HG02642 (cell line): ENCODE data around the gene CLIP3.
A peak's percentile ranks its signal among the peaks of the same experiment; 100 is the strongest.
"Not testable (repeated sequence)": the region's sequence is repeated elsewhere in the genome, so short reads cannot be mapped to it uniquely, and the experiment has no call there.

ENCODE experiments used
- ATAC-seq: cut with Tn5 transposase; IDR thresholded peaks from one replicate; pipeline ENCODE4 v1.9.1; 2021; ENCODE audit warnings: mild to moderate bottlenecking; ENCODE audit not compliant: unreplicated experiment, poor library complexity

Gene CLIP3

GRCh38 chr19:36032251-36033104 lies at the start of gene CLIP3:
TSS of gene CLIP3 (minus strand) at chr19:36032873. CDS start at chr19:36032357, 516 bp downstream.
- no peak for ATAC-seq

GRCh38 chr19:36081894-36082293 lies 49.2 kb upstream of the CLIP3 start:
- no peak for ATAC-seq

GRCh38 chr19:36081385-36081784 lies 48.7 kb upstream of the CLIP3 start:
- ATAC-seq = no peak

GRCh38 chr19:36079389-36079945 lies 46.8 kb upstream of the CLIP3 start:
- no peak for ATAC-seq

GRCh38 chr19:36073121-36073876 lies 40.6 kb upstream of the CLIP3 start:
- ATAC-seq = no peak

GRCh38 chr19:36072081-36072480 lies 39.4 kb upstream of the CLIP3 start:
- no peak for ATAC-seq

- ATAC-seq = not testable (repeated sequence)
Measured at GRCh38 chr19:36068810-36069499, 36.3 kb upstream of the CLIP3 start.

- no peak for ATAC-seq
Measured at GRCh38 chr19:36067681-36068080, 35.0 kb upstream of the CLIP3 start.

GRCh38 chr19:36064826-36065225 lies 32.2 kb upstream of the CLIP3 start:
- ATAC-seq = no peak

- ATAC-seq = no peak
Measured at GRCh38 chr19:36061367-36061766, 28.7 kb upstream of the CLIP3 start.

- ATAC-seq = no peak
Measured at GRCh38 chr19:36060430-36060829, 27.8 kb upstream of the CLIP3 start.

- no peak for ATAC-seq
Measured at GRCh38 chr19:36059180-36059910, 26.7 kb upstream of the CLIP3 start.

GRCh38 chr19:36058481-36059179 lies 26.0 kb upstream of the CLIP3 start:
- ATAC-seq = no peak

GRCh38 chr19:36054733-36055686 lies 22.3 kb upstream of the CLIP3 start, which contains the start of gene WDR62:
TSS of gene WDR62 (plus strand) at chr19:36054897. CDS start at chr19:36054972, 75 bp downstream.
- peak; percentile 79 for ATAC-seq

- peak; percentile 82 for ATAC-seq
Measured at GRCh38 chr19:36054119-36054732, 21.6 kb upstream of the CLIP3 start, which contains the start of gene THAP8. TSS of gene THAP8 (minus strand) at chr19:36054285. CDS start at chr19:36054217, 68 bp downstream.

GRCh38 chr19:36051637-36052036 lies 19.0 kb upstream of the CLIP3 start:
- ATAC-seq = no peak

GRCh38 chr19:36051236-36051635 lies 18.6 kb upstream of the CLIP3 start:
- ATAC-seq = no peak
